ENCODE data around the gene NDUFV2.
"Not testable (repeated sequence)": the region's sequence is repeated elsewhere in the genome, so short reads cannot be mapped to it uniquely, and the experiment has no call there.

NDUFV2 gene

GRCh38 chr18:9157806-9158205, 55.3 kb downstream of the NDUFV2 start:
- no peak for DNase-seq

- no peak for DNase-seq
Observed at GRCh38 chr18:9160014-9160413, 57.5 kb downstream of the NDUFV2 start.

- DNase-seq, result not testable (repeated sequence)
Observed at GRCh38 chr18:9162663-9163062, 60.2 kb downstream of the NDUFV2 start.

GRCh38 chr18:9164149-9164548, 61.6 kb downstream of the NDUFV2 start:
- not testable (repeated sequence) for DNase-seq

- DNase-seq, result not testable (repeated sequence)
Observed at GRCh38 chr18:9165883-9166282, 63.4 kb downstream of the NDUFV2 start.

- not testable (repeated sequence) for DNase-seq
Observed at GRCh38 chr18:9169515-9169914, 67.0 kb downstream of the NDUFV2 start.

GRCh38 chr18:9171919-9172318, 69.4 kb downstream of the NDUFV2 start:
- DNase-seq, result not testable (repeated sequence)

- DNase-seq, result no peak
Observed at GRCh38 chr18:9172506-9173127, 70.1 kb downstream of the NDUFV2 start.

GRCh38 chr18:9173770-9174233, 71.3 kb downstream of the NDUFV2 start:
- no peak for DNase-seq

- no peak for DNase-seq
Observed at GRCh38 chr18:9174302-9174701, 71.8 kb downstream of the NDUFV2 start.

- no peak for DNase-seq
Observed at GRCh38 chr18:9175115-9175514, 72.6 kb downstream of the NDUFV2 start.

GRCh38 chr18:9177031-9177430, 74.5 kb downstream of the NDUFV2 start:
- no peak for DNase-seq

GRCh38 chr18:9177466-9177865, 75.0 kb downstream of the NDUFV2 start:
- DNase-seq, result no peak

- DNase-seq, result no peak
Observed at GRCh38 chr18:9178557-9178956, 76.1 kb downstream of the NDUFV2 start.

GRCh38 chr18:9181275-9181674, 78.8 kb downstream of the NDUFV2 start:
- no peak for DNase-seq

- no peak for DNase-seq
Observed at GRCh38 chr18:9182852-9183399, 80.4 kb downstream of the NDUFV2 start.
